MM.1S (cell line): ENCODE results near the gene FAM13B.

Source experiments
- DNase-seq: peaks from one replicate; pipeline ENCODE4 v3.0.0-alpha.2; 2015
- H2AFZ ChIP-seq: fragments of 300-600 bp; sonication (generic); 2 replicates; pipeline ENCODE4 v1.6.0; 2016; ENCODE audit warnings: antibody characterized with exemption, low read length
- H3F3A ChIP-seq: fragments of 300-600 bp; sonication (generic); 2 replicates; pipeline ENCODE4 v1.6.1; 2016; ENCODE audit warnings: mild to moderate bottlenecking, antibody characterized with exemption, low read length, moderate library complexity, mixed read lengths; ENCODE audit not compliant: insufficient read depth
- H3K27ac ChIP-seq: fragments of 300-600 bp; sonication (generic); 2 replicates; pipeline ENCODE4 v1.5.1; 2016; ENCODE audit warnings: mild to moderate bottlenecking, low read length
- H3K27me3 ChIP-seq: fragments of 300-600 bp; sonication (generic); replicated peaks from 2 replicates; pipeline ENCODE4 v1.6.0; 2016; ENCODE audit warnings: low read length; ENCODE audit not compliant: insufficient read depth
- H3K36me3 ChIP-seq: fragments of 300-600 bp; sonication (generic); replicated peaks from 2 replicates; pipeline ENCODE4 v1.6.1; 2016; ENCODE audit warnings: mild to moderate bottlenecking, low read length, mixed read lengths; ENCODE audit not compliant: insufficient read depth
- H3K4me1 ChIP-seq: fragments of 300-600 bp; sonication (generic); 2 replicates; pipeline ENCODE4 v1.6.1; 2016; ENCODE audit warnings: low read length, mixed read lengths
- H3K4me2 ChIP-seq: fragments of 300-600 bp; sonication (generic); 2 replicates; pipeline ENCODE4 v1.6.0; 2016; ENCODE audit warnings: low read depth, low read length
- H3K4me3 ChIP-seq: fragments of 300-600 bp; sonication (generic); 2 replicates; pipeline ENCODE4 v1.5.1; 2016; ENCODE audit warnings: low read length, mixed read lengths
- H3K79me2 ChIP-seq: fragments of 300-600 bp; sonication (generic); 2 replicates; pipeline ENCODE4 v1.6.1; 2016; ENCODE audit warnings: mixed run types, low read length, mixed read lengths
- H3K9ac ChIP-seq: fragments of 300-600 bp; sonication (generic); 2 replicates; pipeline ENCODE4 v1.6.1; 2016; ENCODE audit warnings: low read length, mixed read lengths
- H3K9me2 ChIP-seq: fragments of 300-600 bp; sonication (generic); replicated peaks from 2 replicates; pipeline ENCODE4 v1.6.1; 2016; ENCODE audit warnings: mild to moderate bottlenecking, low read length, mixed read lengths; ENCODE audit not compliant: insufficient read depth
- H3K9me3 ChIP-seq: fragments of 300-600 bp; sonication (generic); replicated peaks from 2 replicates; pipeline ENCODE4 v1.6.1; 2016; ENCODE audit warnings: mild to moderate bottlenecking, low read length, mixed read lengths; ENCODE audit not compliant: insufficient read depth
- H4K20me1 ChIP-seq: fragments of 300-600 bp; sonication (generic); 2 replicates; pipeline ENCODE4 v1.6.1; 2016; ENCODE audit warnings: mild to moderate bottlenecking, low read length, moderate library complexity, mixed read lengths; ENCODE audit not compliant: insufficient read depth
- EZH2 ChIP-seq: fragments of 300-600 bp; sonication (generic); optimal IDR thresholded peaks from 2 replicates; pipeline ENCODE3; 2017; ENCODE audit warnings: low read depth, mild to moderate bottlenecking, antibody characterized with exemption, low read length, mixed read lengths
- EZH2phosphoT487 ChIP-seq: fragments of 300-600 bp; sonication (generic); IDR thresholded peaks from 2 replicates; pipeline ENCODE4 v1.6.1; 2018; ENCODE audit warnings: antibody characterized with exemption, low read length
- TF ChIP-seq, protein P1 (sequence below): fragments of 300-600 bp; sonication (generic); IDR thresholded peaks from 2 replicates; pipeline ENCODE4 v1.5.1; 2016; ENCODE audit warnings: antibody characterized with exemption, low read length, mixed read lengths

The FAM13B gene

DNA sequence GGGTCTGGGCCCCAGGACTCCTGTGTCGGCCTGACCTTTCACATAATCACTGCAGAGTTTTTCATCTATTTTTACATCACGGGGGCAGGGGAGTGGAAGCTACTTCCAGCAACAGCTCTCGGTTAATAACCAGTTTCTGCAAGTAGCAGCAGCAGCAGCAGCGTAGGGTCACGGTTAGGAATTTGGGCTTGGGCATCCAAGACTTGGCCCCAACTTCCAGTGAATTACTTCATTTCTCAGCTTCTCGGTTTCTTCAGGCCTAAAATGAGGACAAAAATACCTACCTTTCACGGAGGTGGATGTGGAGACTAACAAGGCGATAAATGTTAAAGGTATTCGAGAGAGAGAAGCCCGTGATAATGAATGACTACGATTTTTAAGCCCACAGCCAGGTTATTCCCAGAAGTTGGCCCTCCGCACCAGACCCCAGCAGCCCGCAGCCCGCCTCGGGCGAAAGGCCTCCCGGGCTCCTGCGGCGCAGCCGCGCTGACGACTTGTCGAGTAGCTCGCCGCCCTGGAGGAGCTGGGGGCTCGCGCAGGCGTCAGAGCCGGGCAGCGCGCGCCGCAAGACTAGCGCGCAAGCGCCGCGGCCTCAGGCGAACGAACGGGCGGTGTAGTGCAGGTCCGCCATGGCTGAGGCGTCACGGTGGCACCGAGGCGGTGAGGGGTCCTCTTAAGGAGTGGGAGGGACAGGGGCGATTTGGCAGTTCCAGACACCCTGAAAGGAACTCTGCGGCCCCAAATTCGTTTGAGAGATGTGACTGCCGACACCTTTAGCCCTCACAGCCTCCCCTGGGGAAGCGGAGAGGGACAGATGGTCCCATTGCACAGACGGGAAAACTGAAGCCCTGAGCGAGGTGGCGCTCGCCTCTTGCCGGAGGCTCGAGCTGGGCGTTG lies 143.8 kb downstream of the FAM13B start, which contains the start of gene PKD2L2:
TSS of gene PKD2L2 (plus strand) at position 595 of the 897 bp plus-strand sequence. CDS start at position 630, 35 bp downstream.
- no peaks in the 10 kb centered on the region for H3K36me3 ChIP-seq
- H3K4me3 ChIP-seq = peak within 1 kb of the TSS; percentile 75
- H3K27me3 ChIP-seq = no peaks in the 10 kb centered on the region
- H3K27ac ChIP-seq = peak within 1 kb of the TSS; percentile 61
- peaks cover 8% of the 10 kb centered on the region for H3F3A ChIP-seq
- no peaks in the 10 kb centered on the region for H3K9me2 ChIP-seq
- no peaks in the 10 kb centered on the region for H3K79me2 ChIP-seq
- TF ChIP-seq EZH2 (no peak), EZH2phosphoT487 (no peak)
- TF ChIP-seq, protein P1, sequence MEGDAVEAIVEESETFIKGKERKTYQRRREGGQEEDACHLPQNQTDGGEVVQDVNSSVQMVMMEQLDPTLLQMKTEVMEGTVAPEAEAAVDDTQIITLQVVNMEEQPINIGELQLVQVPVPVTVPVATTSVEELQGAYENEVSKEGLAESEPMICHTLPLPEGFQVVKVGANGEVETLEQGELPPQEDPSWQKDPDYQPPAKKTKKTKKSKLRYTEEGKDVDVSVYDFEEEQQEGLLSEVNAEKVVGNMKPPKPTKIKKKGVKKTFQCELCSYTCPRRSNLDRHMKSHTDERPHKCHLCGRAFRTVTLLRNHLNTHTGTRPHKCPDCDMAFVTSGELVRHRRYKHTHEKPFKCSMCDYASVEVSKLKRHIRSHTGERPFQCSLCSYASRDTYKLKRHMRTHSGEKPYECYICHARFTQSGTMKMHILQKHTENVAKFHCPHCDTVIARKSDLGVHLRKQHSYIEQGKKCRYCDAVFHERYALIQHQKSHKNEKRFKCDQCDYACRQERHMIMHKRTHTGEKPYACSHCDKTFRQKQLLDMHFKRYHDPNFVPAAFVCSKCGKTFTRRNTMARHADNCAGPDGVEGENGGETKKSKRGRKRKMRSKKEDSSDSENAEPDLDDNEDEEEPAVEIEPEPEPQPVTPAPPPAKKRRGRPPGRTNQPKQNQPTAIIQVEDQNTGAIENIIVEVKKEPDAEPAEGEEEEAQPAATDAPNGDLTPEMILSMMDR = no peak; the same call in 1 of the 2 replicates
- H3K4me2 ChIP-seq = peak within 1 kb of the TSS; percentile 80
- no peaks in the 10 kb centered on the region for H4K20me1 ChIP-seq
- H3K9me3 ChIP-seq = no peaks in the 10 kb centered on the region
- H3K9ac ChIP-seq = peak within 1 kb of the TSS; percentile 72
- peak within 1 kb of the TSS; percentile 98 for H2AFZ ChIP-seq
- peaks cover 7% of the 10 kb centered on the region; the same call in 1 of the 2 replicates for H3K4me1 ChIP-seq
- peak; percentile 96 for DNase-seq

DNA sequence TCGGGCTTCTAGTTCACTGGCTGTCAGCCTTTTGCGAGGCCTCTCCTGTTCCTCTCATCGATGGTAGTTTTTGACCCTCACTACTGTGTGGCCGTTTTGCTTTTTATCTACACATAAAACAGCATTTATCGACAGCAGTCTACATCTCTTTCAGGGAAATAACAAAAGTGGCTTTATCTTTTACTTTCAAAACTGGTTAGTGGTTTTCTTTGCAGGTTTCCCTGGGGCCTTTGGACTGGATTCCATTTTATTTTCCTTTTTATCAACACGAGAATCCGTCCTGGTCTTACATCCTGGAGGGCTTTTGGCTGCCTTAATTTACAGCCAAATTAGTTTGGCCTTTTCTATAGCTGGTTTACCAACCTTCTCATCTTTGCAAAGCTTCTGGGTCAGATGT lies 144.4 kb downstream of the FAM13B start:
- H3K9me2 ChIP-seq = no peaks in the 10 kb centered on the region
- DNase-seq = peak; percentile 45
- peak overlapping the region; percentile 98 for H2AFZ ChIP-seq
- no peaks in the 10 kb centered on the region for H3K79me2 ChIP-seq
- H3K27ac ChIP-seq = peak overlapping the region; percentile 61
- peak overlapping the region; percentile 75 for H3K4me3 ChIP-seq
- no peaks in the 10 kb centered on the region for H4K20me1 ChIP-seq
- peaks cover 8% of the 10 kb centered on the region for H3F3A ChIP-seq
- TF ChIP-seq, protein P1 = no peak
- TF ChIP-seq EZH2 = no peak
- H3K4me1 ChIP-seq = peaks cover 7% of the 10 kb centered on the region; the same call in 1 of the 2 replicates
- peak overlapping the region; percentile 80 for H3K4me2 ChIP-seq
- H3K9me3 ChIP-seq = no peaks in the 10 kb centered on the region
- H3K27me3 ChIP-seq = no peaks in the 10 kb centered on the region
- no peaks in the 10 kb centered on the region for H3K36me3 ChIP-seq
- H3K9ac ChIP-seq = peak overlapping the region; percentile 72
